GM12878 (cell line): ENCODE results near the gene FRMD3. TPM values are rescaled to one million over a fixed set of nuclear protein-coding genes. Genes with fewer than 3 reads are reported as not detected.

Experiments used
- ATAC-seq: fragments of 200-7000 bp; cut with Tn5 transposase; 3 replicates; pipeline ENCODE4 v1.9.1; 2020; ENCODE audit warnings: mild to moderate bottlenecking, moderate library complexity
- BruUV-seq: library from RNA; stranded (reverse); fragments of 400-500 nt; replicated peaks from 2 replicates; lab custom pipeline; 2021; lab: Mats Ljungman, UMichigan
- CTCF ChIA-PET: fragments of 300-600 bp; sonication (Branson Sonifier 250); formaldehyde crosslinking; extraction: SDS; loops from one replicate; lab custom pipeline; 2021; ENCODE audit warnings: inconsistent platforms; lab: Yijun Ruan, JAX
- POLR2A ChIA-PET: fragments of 350-600 bp; formaldehyde crosslinking; extraction: SDS; loops from one replicate; lab custom pipeline; 2021; ENCODE audit warnings: inconsistent platforms; lab: Charles Lee
- RAD21 ChIA-PET: fragments of 300-600 bp; sonication (Branson Sonifier 250); formaldehyde crosslinking; loops from one replicate; lab custom pipeline; 2023; ENCODE audit warnings: antibody characterized with exemption; ENCODE audit not compliant: unreplicated experiment; lab: Charles Lee
- SMC1A ChIA-PET: fragments of 300-600 bp; sonication (Branson Sonifier 250); formaldehyde crosslinking; loops from one replicate; lab custom pipeline; 2023; ENCODE audit not compliant: unreplicated experiment, uncharacterized antibody; lab: Charles Lee
- DNase-seq: peaks from one replicate; pipeline ENCODE4 v3.0.0-alpha.2; 2011; ENCODE audit warnings: low read depth, low spot score
- FAIRE-seq: peaks from 3 replicates; lab custom pipeline; 2011; peaks lifted over from hg19 to GRCh38; lab: Jason Lieb, UNC
- H2AFZ ChIP-seq: 2 replicates; pipeline ENCODE4 v1.6.0; 2011; ENCODE audit warnings: low read depth, low read length, control low read depth; ENCODE audit not compliant: control insufficient read depth
- H3K27ac ChIP-seq: 2 replicates; pipeline ENCODE4 v1.5.1; 2011; ENCODE audit warnings: control low read depth; ENCODE audit not compliant: control insufficient read depth, insufficient read depth
- H3K27me3 ChIP-seq, 2 experiments: replicated peaks in 1 of 2; 2 replicates each; pipeline versions ENCODE4 v1.6.0 to v1.6.1; 2011; ENCODE audit warnings: low read length in 1 of 2; ENCODE audit not compliant: control insufficient read depth in 2 of 2, insufficient read depth in 2 of 2
- H3K36me3 ChIP-seq, 2 experiments: 2 replicates each; pipeline ENCODE4 v1.5.1; 2011; ENCODE audit warnings: low read length in 1 of 2; ENCODE audit not compliant: control insufficient read depth in 2 of 2, insufficient read depth in 2 of 2
- H3K4me1 ChIP-seq: 2 replicates; pipeline ENCODE4 v1.6.1; 2011; ENCODE audit warnings: mild to moderate bottlenecking, low read length, moderate library complexity, mixed read lengths; ENCODE audit not compliant: control insufficient read depth, insufficient read depth
- H3K4me2 ChIP-seq: 2 replicates; pipeline ENCODE4 v1.6.0; 2011; ENCODE audit warnings: control low read depth; ENCODE audit not compliant: control insufficient read depth, insufficient read depth
- H3K4me3 ChIP-seq: fragments of 200-600 bp; sonication (generic); 2 replicates; pipeline ENCODE4 v1.5.1; 2016
- H3K79me2 ChIP-seq: 2 replicates; pipeline ENCODE4 v1.6.0; 2011; ENCODE audit warnings: low read length; ENCODE audit not compliant: control insufficient read depth, insufficient read depth
- H3K9ac ChIP-seq: 2 replicates; pipeline ENCODE4 v1.8.0; 2011; ENCODE audit warnings: low read length, control low read depth, mixed read lengths; ENCODE audit not compliant: control insufficient read depth, insufficient read depth
- H3K9me3 ChIP-seq: replicated peaks from 3 replicates; pipeline ENCODE4 v1.5.1; 2011; ENCODE audit warnings: mild to moderate bottlenecking, low read length; ENCODE audit not compliant: control insufficient read depth, insufficient read depth
- H4K20me1 ChIP-seq: 2 replicates; pipeline ENCODE4 v1.6.0; 2011; ENCODE audit not compliant: control insufficient read depth, insufficient read depth
- ASH2L ChIP-seq: fragments of 300-600, 200-600 bp; sonication (generic); IDR thresholded peaks from 2 replicates; pipeline ENCODE4 v1.6.1; 2017; ENCODE audit warnings: low read depth, mild to moderate bottlenecking, borderline replicate concordance
- CUX1 ChIP-seq: IDR thresholded peaks from 2 replicates; pipeline ENCODE4 v1.6.1; 2012; ENCODE audit warnings: improper control_type of control experiment, low read depth, low read length; ENCODE audit not compliant: insufficient replicate concordance
- ESRRA ChIP-seq: IDR thresholded peaks from 2 replicates; pipeline ENCODE4 v1.6.1; 2012; ENCODE audit warnings: mild to moderate bottlenecking, low read length, improper control_type of control experiment
- FOS ChIP-seq: IDR thresholded peaks from 3 replicates; pipeline ENCODE4 v1.6.1; 2011; ENCODE audit warnings: borderline replicate concordance; ENCODE audit not compliant: insufficient read length; ENCODE audit errors: extremely low read depth
- HDGF ChIP-seq: fragments of 450-650 bp; IDR thresholded peaks from 2 replicates; pipeline ENCODE4 v1.6.1; 2016; ENCODE audit warnings: antibody characterized with exemption
- IKZF2 ChIP-seq, 2 experiments: fragments of 450-650 bp; IDR thresholded peaks; 2 replicates each; pipeline ENCODE4 v1.6.1; 2017; ENCODE audit warnings: mild to moderate bottlenecking in 2 of 2, moderate library complexity in 2 of 2
- JUNB ChIP-seq: IDR thresholded peaks from 2 replicates; pipeline ENCODE4 v1.6.1; 2016; ENCODE audit warnings: antibody characterized with exemption, mild to moderate bottlenecking
- LARP7 ChIP-seq: fragments of 450-650 bp; IDR thresholded peaks from 2 replicates; pipeline ENCODE4 v1.6.1; 2017; ENCODE audit warnings: mild to moderate bottlenecking
- MEF2B ChIP-seq: fragments of 450-650 bp; IDR thresholded peaks from 2 replicates; pipeline ENCODE4 v1.6.1; 2018; ENCODE audit warnings: mild to moderate bottlenecking, moderate library complexity; ENCODE audit not compliant: partially characterized antibody, poor library complexity, severe bottlenecking
- MYC ChIP-seq: IDR thresholded peaks from 2 replicates; pipeline ENCODE4 v1.6.1; 2011; ENCODE audit warnings: mild to moderate bottlenecking, low read length, moderate library complexity, inconsistent platforms; ENCODE audit not compliant: insufficient read depth, insufficient replicate concordance, insufficient read length, severe bottlenecking
- SIN3A ChIP-seq: IDR thresholded peaks from 2 replicates; pipeline ENCODE4 v1.6.1; 2012; ENCODE audit warnings: low read depth, low read length, improper control_type of control experiment
- STAT3 ChIP-seq: IDR thresholded peaks from 2 replicates; pipeline ENCODE4 v1.6.1; 2011; ENCODE audit warnings: low read depth, low read length, improper control_type of control experiment
- TCF12 ChIP-seq: IDR thresholded peaks from 2 replicates; pipeline ENCODE4 v1.6.1; 2011; ENCODE audit warnings: low read depth, mild to moderate bottlenecking, low read length
- USF1 ChIP-seq: IDR thresholded peaks from 2 replicates; pipeline ENCODE4 v1.6.1; 2011; ENCODE audit warnings: borderline replicate concordance, low read depth, mild to moderate bottlenecking, moderate library complexity, mixed read lengths, low read length; ENCODE audit not compliant: insufficient read depth; ENCODE audit errors: extremely low read length
- YBX1 ChIP-seq: fragments of 450-650 bp; IDR thresholded peaks from 2 replicates; pipeline ENCODE4 v1.6.1; 2016; ENCODE audit warnings: antibody characterized with exemption
- ZNF687 ChIP-seq: fragments of 450-650 bp; IDR thresholded peaks from 2 replicates; pipeline ENCODE4 v1.6.1; 2017; ENCODE audit warnings: mild to moderate bottlenecking, moderate library complexity
- WGBS: methylation state at CpG from one replicate; pipeline ENCODE4 v1.1.6; 2016; ENCODE audit warnings: low lambda C conversion rate; ENCODE audit not compliant: insufficient replicate concordance, insufficient coverage; ENCODE audit errors: missing lambda C conversion rate; 5-methylcytosine and 5-hydroxymethylcytosine counted together
- in situ Hi-C: fragments of 300-500 bp; cut with MboI; formaldehyde crosslinking; loops from 9 replicates; pipeline ENCODE4 v1.14.3; 2018; ENCODE audit warnings: mixed read lengths
- intact Hi-C: fragments of 100-400 bp; cut with micrococcal nuclease; formaldehyde crosslinking; loops from one replicate; pipeline ENCODE4 v1.14.2; 2022; ENCODE audit not compliant: unreplicated experiment
- polyA plus RNA-seq, 11 experiments: library from polyadenylated mRNA; depleted of rRNA in 4 of 11; unstranded in 6 of 11; stranded (reverse) in 5 of 11; fragments of >200 nt; fragmentation: Nextera tagmentation in 4 of 11; fragmentation: Illumina TruSeq in 1 of 11; extraction: Ambion mirVana in 4 of 11; extraction: Trizol in 1 of 11; gene quantifications; 1 replicate in 1 of 11; 2 replicates in 10 of 11; pipeline versions ENCODE4 v1.2.1 to v1.2.3, GENCODE V29; 2011 to 2016; ENCODE audit warnings: inconsistent platforms in 2 of 11, missing spikeins in 2 of 11, low read depth in 1 of 11
- total RNA-seq, 4 experiments: library from RNA; depleted of rRNA in 3 of 4; stranded (reverse); fragments of >200 nt in 3 of 4; fragmentation: Illumina TruSeq in 1 of 4; extraction: Trizol in 1 of 4; gene quantifications; 2 replicates each; pipeline versions ENCODE4 v1.2.1 to v1.2.3, GENCODE V29; 2013 to 2021

Gene FRMD3
- total and polyA plus RNA-seq, 10 of the 15 experiments (the other 5 are each of a cell fraction or from before 2014, with no cell fraction given), result 0.04 to 0.68 (median 0.21) TPM; not detected in 1

- FAIRE-seq (no peak), DNase-seq (no peak), ATAC-seq (no peak)
- no peaks in the 10 kb centered on the region for H3K36me3 ChIP-seq
- no peaks in the 10 kb centered on the region for H3K4me1 ChIP-seq
- no peak overlapping the region for H3K9ac ChIP-seq
- no peak overlapping the region for H3K4me3 ChIP-seq
- POLR2A ChIA-PET, result interaction anchor here (0.7 kb wide), 1 partner anchor 96 kb away, joined by 4 read pairs; no protein-coding TSS in a partner anchor
- no peaks in the 10 kb centered on the region for H4K20me1 ChIP-seq
- RAD21 ChIA-PET, result no interaction called here
- in situ Hi-C loops, result no loop called here
- no peak overlapping the region for H2AFZ ChIP-seq
- no TSS peak for BruUV-seq
- SMC1A ChIA-PET, result interaction anchor here (0.6 to 1.3 kb wide), 2 partner anchors 15 to 69 kb away, joined by 3 read pairs; no protein-coding TSS in a partner anchor
- 25% methylated on average over 4 of the region's 4 CpGs for WGBS
- CTCF ChIA-PET, result no interaction called here
- no peak overlapping the region for H3K4me2 ChIP-seq
- intact Hi-C loops, result no loop called here
- H3K9me3 ChIP-seq, result no peaks in the 10 kb centered on the region
- no peaks in the 10 kb centered on the region for H3K79me2 ChIP-seq
- no peak overlapping the region for H3K27ac ChIP-seq
- H3K27me3 ChIP-seq, result no peaks in the 10 kb centered on the region
- TF ChIP-seq IKZF2 (IDR thresholded peaks at IDR 0.05), result no peak
- no peak for TF ChIP-seq TCF12
- TF ChIP-seq CUX1, result no peak
- TF ChIP-seq LARP7, result no peak
- TF ChIP-seq JUNB, result no peak
- TF ChIP-seq YBX1, result no peak
- TF ChIP-seq STAT3, result no peak
- TF ChIP-seq ASH2L, result no peak
- no peak for TF ChIP-seq ZNF687
- TF ChIP-seq MYC, result no peak
- TF ChIP-seq USF1, result no peak
- no peak for TF ChIP-seq HDGF
- no peak for TF ChIP-seq MEF2B
- TF ChIP-seq SIN3A, result no peak
- no peak for TF ChIP-seq ESRRA
- TF ChIP-seq FOS, result no peak
Measured at GRCh38 chr9:83425240-83425639, 113.0 kb downstream of the FRMD3 start.
